Embryonic facial prominence (tissue), 1 donor: ENCODE measurements around the gene TRAPPC5.

Experiments
- DNase-seq: peaks from one replicate; pipeline ENCODE4 v3.0.0-alpha.2; 2016; ENCODE audit errors: extremely low spot score

The TRAPPC5 gene

DNA sequence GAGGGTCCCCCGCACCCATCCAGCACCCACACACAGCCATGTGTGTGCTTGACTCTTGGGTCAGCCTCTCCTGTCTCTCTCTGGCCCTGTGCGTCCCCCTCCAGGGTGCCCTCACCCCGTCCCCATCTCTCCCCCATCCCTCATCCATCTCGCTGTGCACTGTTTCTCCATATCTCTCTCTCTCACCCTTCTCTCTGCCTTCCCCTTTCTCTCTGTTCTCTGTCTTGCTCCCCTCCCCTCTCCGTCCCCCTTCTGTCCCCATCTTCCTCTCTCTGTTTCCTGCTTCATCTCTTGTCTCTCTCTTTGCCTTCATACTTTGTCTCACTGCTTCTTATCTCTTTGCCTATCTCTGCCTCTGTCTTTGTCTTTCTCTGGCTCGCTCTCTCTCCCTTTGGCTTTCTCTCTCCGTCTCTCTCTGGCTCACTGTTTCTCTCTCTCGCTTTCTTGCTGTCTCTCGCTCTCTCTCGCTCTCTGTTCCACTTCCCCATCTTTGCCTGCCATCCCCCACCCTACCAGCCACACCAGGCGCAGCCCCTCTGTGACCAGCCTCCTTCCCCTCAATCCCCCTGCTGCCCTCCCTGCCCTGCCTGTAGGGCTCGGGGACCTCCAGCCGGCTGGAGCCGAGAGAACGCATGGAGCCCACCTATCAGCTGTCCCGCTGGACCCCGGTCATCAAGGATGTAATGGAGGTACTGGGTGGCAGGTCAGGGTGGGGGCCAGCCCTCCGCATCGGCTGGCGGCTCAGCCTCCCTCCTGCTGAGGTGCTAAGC, 34.8 kb upstream of the TRAPPC5 start:
- DNase-seq, result no peak

DNA sequence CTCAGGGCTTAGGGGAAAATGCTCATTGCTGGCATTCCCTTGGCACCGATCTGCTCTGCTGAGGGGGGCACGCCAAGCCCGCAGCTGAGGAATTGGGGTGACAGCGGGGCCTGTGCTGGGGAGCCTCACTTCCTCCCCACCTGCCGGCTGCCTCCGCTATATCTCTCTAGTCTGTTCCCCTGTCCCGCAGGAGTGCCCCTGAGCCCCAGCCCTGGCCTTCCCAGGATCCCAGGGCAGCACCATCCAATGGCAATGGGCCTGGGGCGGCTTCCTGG, 34.3 kb upstream of the TRAPPC5 start:
- no peak for DNase-seq

DNA sequence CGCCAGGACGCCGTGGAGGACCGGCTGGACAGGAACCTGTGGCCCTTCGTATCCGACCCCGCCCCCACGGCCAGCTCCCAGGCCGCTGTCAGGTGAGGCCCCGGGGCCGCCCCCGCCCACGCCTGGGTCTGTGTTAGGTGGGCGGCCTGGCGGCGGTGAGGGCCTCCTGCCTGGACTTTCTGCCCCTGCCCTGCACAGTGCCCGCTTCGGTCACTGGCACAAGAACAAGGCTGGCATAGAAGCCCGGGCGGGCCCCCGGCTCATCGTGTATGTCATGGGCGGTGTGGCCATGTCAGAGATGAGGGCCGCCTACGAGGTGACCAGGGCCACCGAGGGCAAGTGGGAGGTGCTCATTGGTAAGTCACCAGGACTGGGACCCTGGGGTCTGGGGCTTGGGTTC, 33.5 kb upstream of the TRAPPC5 start:
- no peak for DNase-seq

DNA sequence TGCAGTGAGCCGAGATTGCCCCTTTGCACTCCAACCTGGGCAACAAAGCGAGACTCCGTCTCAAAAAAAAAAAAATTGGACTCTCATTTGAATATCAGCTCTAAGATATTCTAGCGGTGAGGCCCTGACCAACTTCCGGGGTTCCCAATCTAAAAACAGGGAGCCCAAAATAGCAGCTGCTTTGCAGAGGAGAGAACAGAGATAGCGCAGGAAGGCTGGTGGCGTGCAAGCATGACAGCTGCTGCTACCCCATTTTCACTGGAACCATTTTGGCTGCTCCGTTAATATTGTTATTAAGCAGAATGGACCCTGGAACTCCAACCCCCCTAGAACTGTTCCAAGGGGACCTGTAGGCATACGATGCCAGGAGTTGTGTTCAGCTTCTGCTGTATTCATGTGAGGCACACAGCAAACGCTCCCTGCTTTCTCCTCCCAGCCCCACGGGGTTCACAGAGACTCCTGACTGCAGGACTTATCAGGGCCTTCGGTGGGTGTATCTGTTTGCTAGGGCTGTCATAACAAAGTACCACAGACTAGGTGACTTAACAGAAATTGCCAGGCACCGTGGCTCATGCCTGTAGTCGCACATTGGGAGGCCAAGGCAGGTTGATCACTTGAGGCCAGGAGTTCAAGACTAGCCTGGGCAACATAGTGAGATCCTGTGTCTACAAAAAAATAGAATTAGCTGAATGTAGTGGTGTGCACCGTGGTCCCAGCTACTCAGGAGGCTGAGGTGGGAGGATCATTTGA, 32.2 kb upstream of the TRAPPC5 start:
- DNase-seq, result no peak

DNA sequence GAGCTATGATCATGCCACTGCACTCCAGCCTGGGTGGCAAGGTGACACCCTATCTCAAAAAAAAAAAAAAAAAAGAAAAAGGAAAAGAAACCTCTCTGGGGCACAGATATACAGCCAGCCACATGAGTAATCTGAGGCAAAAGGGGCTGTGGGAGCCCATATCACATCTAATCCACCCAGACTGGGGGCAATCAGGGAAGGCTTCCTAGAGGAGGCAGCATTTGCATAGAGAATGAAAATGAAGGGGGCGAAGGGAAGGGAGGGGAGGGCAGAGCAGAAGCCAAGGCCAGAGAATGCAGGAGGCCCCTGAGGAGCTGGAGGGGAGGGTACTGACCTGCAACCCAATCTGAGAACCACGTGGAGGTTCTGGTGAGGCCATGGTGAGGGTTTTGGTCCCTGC, 30.5 kb upstream of the TRAPPC5 start:
- DNase-seq, result no peak

DNA sequence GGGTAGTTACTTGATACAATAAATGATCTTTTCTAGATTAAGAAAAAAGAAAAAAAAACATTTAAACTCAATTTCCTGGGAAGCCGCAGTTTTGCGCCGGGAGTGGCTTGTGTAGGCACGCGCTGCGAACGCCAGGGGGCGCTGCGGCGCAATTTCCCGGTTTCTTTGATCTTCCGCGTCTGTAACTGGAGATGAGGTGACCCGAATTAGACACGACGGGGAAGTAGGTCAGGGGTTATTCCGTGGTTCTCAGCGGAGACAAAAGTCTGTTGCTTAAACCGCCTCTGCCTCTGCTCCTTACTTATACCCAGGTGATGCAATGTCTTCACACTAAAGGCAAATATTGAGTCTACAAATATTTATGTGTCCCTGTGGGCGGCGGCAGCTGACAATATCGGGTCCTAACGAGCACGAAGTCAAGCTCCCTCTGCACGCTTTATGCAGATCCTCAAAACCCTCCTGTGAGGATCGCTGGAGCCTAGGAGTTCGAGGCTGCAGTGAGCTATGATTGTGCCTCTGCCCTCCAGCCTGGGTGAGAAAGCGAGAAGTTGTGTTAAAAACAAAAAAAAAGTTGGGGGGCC, 28.5 kb upstream of the TRAPPC5 start:
- DNase-seq, result peak; percentile 38

DNA sequence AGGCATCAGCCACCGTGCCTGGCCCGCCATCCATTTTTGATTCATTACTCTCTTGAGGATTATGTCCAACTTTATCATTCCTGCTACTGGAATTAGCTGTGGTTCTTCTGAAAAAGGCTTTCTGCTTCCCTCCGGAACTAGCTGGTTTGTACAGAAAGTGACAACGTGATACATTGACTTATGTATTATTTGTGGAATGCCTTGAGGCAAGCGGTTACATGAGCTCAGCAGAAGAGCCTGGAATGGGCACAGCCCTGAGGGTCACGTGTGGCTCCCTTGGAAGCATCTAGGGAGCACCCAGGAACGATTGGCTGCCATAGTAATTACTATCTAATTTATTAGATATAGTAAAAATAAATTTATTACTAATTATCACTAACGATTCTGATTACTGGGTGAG, 26.2 kb upstream of the TRAPPC5 start:
- no peak for DNase-seq

DNA sequence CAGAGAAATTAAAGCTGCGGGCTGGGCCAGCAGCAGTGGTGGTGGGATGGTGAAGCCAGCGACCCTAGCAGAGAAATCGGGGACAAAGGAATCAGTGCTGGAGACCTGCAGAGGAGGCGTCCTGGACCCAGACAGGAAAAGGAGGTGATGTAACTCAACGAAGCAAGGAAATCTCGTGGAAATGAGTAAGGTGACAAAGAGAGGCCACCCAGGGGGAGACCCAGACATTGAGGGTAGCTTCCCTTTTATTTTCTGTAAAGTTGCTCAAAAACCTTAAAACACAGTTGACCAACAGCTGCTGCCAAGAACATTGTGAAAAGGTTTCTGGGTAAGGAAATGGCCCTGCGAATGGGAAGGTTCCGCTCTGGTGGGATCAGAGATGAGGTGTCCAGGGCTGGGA, 25.1 kb upstream of the TRAPPC5 start:
- DNase-seq, result no peak

DNA sequence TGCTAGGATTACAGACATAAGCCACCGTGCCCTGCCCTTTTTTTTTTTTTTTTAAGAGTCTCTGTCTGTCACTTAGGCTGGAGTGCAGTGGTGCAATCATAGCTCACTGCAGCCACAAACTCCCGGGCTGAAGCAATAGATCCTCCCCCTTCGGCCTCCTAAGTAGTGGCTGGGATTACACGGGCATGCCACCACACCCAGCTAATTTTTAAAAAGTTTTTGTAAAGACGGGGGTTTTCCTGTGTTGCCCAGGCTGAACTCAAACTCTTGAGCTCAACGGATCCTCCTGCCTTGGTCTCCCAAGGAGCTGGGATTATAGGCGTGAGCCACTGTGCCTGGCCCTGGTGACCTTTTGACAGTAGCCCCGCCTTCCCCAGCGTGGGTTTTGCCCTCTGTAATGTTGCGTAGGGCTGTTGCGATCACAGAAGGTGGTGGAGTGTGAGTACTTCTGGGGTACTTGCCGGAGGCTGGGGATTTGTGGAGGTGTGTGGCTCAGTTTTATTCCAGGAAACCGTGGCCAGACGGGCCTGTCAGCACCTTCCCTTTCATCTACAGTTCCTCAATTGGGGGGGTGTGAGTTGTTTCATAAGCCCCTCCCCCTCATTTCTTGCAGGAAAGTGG, 23.4 kb upstream of the TRAPPC5 start:
- no peak for DNase-seq

DNA sequence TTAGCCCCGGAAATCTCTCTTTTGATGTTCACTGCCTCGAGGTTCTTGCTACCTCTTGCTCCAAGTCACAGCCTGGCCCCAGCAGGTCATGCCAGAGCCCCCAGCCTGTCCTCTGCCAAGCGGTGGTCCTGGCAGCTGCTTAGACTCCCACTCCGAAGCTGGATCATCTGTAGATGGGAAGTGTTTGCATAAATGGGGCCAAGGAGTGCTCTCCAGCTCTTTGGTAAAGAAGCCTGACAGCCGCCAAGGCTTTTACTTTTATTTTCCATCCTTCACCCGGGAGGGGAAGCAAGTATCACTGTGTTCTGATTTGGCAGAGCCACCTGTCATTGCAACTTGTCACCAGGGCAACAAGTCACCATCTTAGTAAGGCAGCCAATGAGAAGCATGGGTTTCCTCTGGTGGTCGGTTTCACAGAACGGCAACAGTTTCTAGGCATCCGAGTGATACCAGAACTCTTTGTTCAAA, 22.4 kb upstream of the TRAPPC5 start:
- no peak for DNase-seq

DNA sequence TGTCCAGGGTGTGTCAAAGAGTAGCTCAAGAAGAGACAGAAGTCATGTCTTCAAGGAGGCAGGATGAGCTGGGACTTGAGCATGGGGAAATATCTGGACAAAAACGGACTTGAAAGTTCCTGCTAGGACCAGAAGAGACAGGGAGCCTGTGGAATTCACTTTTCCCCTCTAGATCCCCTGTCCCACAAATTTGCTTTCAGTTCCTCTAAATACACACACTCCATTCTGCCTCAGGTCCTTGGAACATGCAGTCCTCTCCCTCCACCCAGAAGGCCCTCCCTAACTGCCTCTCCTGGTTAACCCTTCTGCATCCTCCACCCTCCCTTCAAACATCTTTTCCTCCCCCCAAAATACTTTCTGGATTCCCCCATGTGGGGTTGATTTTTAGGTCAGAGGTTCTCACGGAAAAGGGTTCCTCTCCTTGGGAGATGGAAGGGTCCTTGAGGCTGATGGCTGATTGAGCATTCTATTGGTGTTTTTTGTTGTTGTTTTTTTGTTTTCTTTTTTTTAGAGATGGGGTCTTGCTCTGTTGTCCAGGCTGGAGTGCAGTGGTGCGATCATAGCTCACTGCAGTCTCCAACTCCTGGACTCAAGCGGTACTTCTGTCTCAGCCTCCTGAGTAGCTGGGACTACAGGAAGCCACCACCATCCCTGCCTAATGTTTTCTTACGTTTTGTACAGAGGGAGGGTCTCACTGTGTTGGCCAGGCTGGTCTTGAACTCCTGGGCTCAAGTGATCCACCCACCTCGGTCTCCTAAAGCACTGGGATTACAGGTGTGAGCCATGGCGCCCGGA, 18.7 kb upstream of the TRAPPC5 start:
- DNase-seq, result no peak

DNA sequence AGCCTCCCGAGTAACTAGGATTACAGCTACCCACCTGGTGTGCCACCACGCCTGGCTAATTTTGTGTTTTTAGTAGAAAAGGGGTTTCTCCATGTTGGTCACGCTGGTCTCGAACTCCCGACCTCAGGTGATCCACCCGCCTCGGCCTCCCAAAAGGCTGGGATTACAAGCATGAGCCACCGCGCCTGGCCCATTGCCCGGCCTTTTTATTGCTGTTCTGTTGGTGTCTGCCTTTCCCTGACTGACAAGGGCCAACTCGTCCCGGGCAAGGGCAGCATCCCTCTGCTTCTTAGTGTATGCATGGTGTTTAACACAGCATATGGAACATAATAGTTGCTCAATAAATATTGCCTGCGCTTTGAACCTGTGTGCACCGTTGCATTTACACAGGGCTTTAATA, 18.0 kb upstream of the TRAPPC5 start:
- DNase-seq, result no peak

DNA sequence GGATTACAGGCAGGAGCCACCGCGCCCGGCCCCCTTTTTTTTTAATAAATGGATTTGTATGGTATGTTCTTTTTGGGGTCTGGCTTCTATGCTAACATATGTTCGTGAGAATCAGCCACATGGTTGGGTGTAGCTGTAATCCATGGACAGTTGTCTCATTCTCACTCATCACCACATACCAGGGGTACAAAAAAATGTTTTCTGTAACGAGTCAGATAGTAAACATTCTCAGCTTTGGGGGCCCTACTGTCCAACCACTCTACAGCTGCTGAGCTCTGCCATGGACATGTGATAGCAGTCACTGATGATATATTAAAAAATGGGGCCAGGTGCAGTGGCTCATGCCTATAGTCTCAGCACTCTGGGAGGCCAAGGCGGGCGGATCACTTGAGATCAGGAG, 16.9 kb upstream of the TRAPPC5 start:
- no peak for DNase-seq

DNA sequence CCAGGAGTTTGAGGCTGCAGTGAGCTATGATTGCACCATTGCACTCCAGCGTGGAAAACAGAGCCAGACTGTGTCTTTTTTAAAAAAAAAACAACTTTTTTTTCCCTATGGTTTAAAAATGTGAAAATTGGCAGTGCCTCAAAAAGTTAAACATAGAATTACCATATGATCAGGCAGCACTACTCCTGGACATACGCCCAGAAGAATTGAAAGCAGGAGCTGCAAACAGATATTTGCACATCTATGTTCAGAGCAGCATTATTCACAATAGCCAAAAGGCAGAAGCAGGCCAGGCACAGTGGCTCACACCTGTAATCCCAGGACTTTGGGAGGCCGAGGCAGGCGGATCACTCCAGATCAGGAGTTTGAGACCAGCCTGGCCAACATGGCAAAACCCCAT, 15.6 kb upstream of the TRAPPC5 start:
- DNase-seq, result peak; percentile 19

DNA sequence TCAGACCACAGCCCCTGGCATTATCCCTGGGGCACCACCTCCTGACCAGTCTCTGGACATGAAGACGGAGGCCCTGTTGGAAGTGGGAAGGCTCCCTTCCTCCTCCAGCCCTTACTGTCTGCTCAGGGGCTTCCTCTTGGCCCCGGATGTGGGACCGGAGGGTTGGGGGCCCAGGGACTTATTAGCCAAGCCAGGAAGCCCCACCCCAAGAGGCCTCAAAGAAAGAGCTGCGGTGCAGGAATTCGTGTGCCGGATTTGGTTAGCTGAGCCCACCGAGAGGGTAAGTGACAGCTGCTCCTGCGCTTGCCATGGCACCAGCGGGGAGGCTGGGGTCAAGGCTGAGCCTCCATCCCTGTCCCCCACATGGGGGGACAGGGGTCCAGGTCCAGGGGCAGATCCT, 11.8 kb upstream of the TRAPPC5 start, which contains the start of gene RETN:
Gene RETN (plus strand): TSS at position 208 of the 400 bp plus-strand sequence. CDS start 278 bp downstream, outside the sequence.
- DNase-seq, result no peak

DNA sequence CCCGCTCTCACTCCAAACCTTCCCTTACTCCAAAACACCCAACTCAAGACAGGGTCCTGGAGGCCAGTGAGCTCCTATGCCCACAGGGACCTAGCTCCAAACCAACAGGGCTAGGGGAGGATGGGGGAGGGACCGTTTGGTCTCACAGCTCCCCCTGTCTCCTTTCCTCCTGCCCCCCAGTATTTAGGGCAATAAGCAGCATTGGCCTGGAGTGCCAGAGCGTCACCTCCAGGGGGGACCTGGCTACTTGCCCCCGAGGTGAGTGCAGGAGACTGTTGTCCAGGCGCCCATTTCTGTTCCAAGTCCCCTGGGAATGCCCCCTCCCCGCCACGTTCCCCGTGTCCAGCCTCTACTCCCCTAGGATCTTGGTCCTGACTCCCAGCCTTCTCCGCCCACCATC, 11.0 kb upstream of the TRAPPC5 start:
- no peak for DNase-seq

DNA sequence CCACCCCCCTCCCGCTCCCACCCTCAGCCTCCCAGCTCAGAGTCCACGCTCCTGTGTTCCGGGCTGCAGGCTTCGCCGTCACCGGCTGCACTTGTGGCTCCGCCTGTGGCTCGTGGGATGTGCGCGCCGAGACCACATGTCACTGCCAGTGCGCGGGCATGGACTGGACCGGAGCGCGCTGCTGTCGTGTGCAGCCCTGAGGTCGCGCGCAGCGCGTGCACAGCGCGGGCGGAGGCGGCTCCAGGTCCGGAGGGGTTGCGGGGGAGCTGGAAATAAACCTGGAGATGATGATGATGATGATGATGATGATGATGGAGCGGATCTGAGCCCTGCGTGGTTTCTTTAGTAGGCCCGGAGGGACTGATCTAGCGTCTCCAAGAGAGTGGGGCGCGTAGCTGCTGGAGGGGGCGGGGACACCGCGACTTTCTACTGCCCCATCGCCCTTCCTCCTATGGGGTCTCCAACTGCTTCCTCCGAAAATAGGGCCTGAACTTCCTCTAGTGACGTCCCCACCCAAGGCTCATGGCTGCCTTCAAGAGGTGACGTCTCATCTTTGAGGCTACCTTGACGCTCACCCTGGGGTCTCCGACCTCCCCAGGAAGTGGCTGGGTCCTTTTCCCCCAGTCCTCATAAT, 10.4 kb upstream of the TRAPPC5 start:
- DNase-seq, result no peak

DNA sequence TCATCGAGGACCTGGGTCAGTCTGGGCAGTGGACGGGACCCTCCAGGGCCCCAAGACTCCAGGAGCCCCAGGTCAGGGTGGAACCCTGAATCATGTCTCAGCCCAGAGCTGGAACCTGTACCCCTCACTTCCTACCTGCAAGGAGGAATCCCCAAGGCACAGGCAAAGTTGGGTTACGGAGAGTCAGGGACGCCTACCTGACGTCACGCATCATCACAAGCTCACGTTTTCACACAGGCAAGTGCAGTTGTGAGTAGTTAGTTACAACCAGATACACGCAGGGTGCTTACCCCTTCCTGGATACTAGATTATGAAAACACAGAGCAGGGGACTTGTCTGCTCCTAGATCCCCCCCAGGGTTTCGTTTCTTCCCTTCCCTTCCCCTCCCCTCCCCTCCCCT, 9.8 kb upstream of the TRAPPC5 start:
- DNase-seq, result no peak

DNA sequence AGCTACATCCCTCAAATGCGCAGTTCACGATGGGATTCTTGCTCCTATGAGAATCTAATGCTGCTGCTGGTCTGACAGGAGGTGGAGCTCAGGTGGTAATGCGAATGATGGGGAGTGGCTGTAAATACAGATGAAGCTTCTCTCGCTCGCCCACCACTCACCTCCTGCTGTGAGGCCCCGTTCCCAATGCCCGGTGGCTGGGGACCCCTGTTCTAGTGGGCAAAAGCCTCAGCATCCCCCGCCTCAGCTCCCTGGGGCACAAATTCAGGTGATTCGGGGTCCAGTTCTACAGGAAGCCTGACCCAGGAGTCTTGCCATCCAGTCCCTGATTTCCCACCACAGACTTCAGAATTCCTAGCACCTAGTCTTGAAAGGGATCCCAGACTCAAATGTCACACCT, 8.1 kb upstream of the TRAPPC5 start:
- DNase-seq, result no peak

DNA sequence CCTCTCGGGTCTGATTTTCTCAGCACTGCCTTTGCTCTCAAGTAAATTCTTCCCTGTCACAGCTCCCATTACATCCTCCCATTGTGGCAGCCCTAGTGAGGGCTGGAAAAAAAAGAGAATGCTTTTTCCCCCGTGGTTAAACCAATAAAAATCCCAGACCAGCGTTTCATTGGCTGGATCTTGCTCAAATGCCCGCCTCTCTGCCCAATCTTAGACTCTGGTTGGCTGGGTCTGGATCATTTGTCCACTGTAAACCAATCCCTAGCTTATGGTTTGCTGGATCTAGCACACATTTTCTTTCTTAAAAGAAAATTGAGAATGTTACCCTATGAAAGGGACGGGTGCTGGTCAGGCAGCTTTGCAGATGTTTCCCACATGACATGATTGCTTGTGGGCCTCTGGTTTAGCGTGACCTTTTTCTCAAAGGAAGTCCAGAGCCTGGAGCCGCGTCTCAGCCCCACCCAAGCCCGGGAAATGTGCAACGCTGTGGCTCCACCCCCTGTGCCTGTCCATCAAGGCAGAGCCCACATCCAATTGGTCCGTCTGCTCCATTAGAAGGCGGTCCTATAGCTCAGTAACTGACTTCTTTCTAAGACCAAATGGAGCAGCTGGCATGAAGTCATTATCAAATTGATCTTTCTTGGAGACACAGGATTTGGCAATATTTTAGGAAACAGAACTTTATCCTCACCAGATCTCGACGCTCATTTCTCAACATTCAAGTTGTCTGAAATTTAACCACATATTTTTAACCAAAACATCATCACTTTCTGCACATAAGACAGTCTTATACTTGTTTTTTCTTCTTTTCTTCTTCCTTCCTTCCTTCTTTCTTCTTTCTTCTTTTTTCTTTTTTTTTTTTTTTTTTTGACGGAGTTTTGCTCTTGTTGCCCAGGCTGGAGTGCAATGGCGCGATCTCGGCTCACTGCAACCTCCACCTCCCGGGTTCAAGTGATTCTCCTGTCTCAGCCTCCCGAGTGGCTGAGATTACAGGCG, 6.3 kb upstream of the TRAPPC5 start:
- DNase-seq, result no peak
